ENCODE data around the gene CA9.

The CA9 gene

GRCh38 chr9:35675732-35676392 lies 2.1 kb downstream of the CA9 start:
- DNase-seq (ENCODE audit: low read depth, low spot score) = peak; percentile 74

- DNase-seq (ENCODE audit: low read depth, low spot score) = no peak
These were observed 5.4 kb downstream of the CA9 start for GRCh38 chr9:35679091-35679490.

GRCh38 chr9:35679766-35680330 lies 6.1 kb downstream of the CA9 start:
- DNase-seq (ENCODE audit: low read depth, low spot score) = no peak

- DNase-seq (ENCODE audit: low read depth, low spot score) = peak; percentile 88
These were observed 6.8 kb downstream of the CA9 start for GRCh38 chr9:35680331-35681105.

GRCh38 chr9:35681341-35682002 lies 7.7 kb downstream of the CA9 start:
- no peak for DNase-seq (ENCODE audit: low read depth, low spot score)

- no peak for DNase-seq (ENCODE audit: low read depth, low spot score)
These were observed 8.3 kb downstream of the CA9 start for GRCh38 chr9:35682051-35682450.

- DNase-seq (ENCODE audit: low read depth, low spot score) = no peak
These were observed 9.0 kb downstream of the CA9 start for GRCh38 chr9:35682520-35683315.

- DNase-seq (ENCODE audit: low read depth, low spot score) = no peak
These were observed 9.6 kb downstream of the CA9 start for GRCh38 chr9:35683323-35683722.

GRCh38 chr9:35684921-35685320 lies 11.2 kb downstream of the CA9 start:
- no peak for DNase-seq (ENCODE audit: low read depth, low spot score)

- no peak for DNase-seq (ENCODE audit: low read depth, low spot score)
These were observed 11.8 kb downstream of the CA9 start for GRCh38 chr9:35685506-35685905.

GRCh38 chr9:35686222-35687203 lies 12.8 kb downstream of the CA9 start:
- no peak for DNase-seq (ENCODE audit: low read depth, low spot score)

GRCh38 chr9:35687306-35687705 lies 13.6 kb downstream of the CA9 start:
- DNase-seq (ENCODE audit: low read depth, low spot score) = no peak

GRCh38 chr9:35687972-35688557 lies 14.3 kb downstream of the CA9 start:
- DNase-seq (ENCODE audit: low read depth, low spot score) = no peak

- peak; percentile 11 for DNase-seq (ENCODE audit: low read depth, low spot score)
These were observed 15.1 kb downstream of the CA9 start for GRCh38 chr9:35688558-35689541.

GRCh38 chr9:35689542-35690293 lies 16.0 kb downstream of the CA9 start, which contains the start of gene TPM2:
Gene TPM2, minus strand, starts transcription at chr9:35689925. Its CDS starts 108 bp downstream, at chr9:35689817.
- peak; percentile 86 for DNase-seq (ENCODE audit: low read depth, low spot score)

- DNase-seq (ENCODE audit: low read depth, low spot score) = no peak
These were observed 16.5 kb downstream of the CA9 start for GRCh38 chr9:35690294-35690613.

- peak; percentile 64 for DNase-seq (ENCODE audit: low read depth, low spot score)
These were observed 17.0 kb downstream of the CA9 start for GRCh38 chr9:35690614-35691333.

GRCh38 chr9:35691334-35691650 lies 17.6 kb downstream of the CA9 start:
- peak; percentile 56 for DNase-seq (ENCODE audit: low read depth, low spot score)
